Gastrocnemius medialis (tissue), 4 donors: ENCODE results near the gene ZDHHC17.

Source experiments
- POLR2A ChIP-seq, 2 donors: fragments of 450-650 bp; IDR thresholded peaks; one replicate each; pipeline ENCODE4 v1.6.1; 2017; ENCODE audit warnings: antibody characterized with exemption in 2 of 2, mild to moderate bottlenecking in 2 of 2, moderate library complexity in 2 of 2
- TF ChIP-seq, protein P1 (sequence below), 5 experiments: fragments of 450-650 bp in 3 of 5; fragments of 200-600 bp in 2 of 5; sonication (generic) in 2 of 5; IDR thresholded peaks in 4 of 5; conservative IDR thresholded peaks in 1 of 5; 1 replicate in 4 of 5; 2 replicates in 1 of 5; pipeline ENCODE4 v1.5.1; 2016 to 2019; ENCODE audit warnings: antibody characterized with exemption in 5 of 5, mild to moderate bottlenecking in 3 of 5, moderate library complexity in 3 of 5

DNA sequence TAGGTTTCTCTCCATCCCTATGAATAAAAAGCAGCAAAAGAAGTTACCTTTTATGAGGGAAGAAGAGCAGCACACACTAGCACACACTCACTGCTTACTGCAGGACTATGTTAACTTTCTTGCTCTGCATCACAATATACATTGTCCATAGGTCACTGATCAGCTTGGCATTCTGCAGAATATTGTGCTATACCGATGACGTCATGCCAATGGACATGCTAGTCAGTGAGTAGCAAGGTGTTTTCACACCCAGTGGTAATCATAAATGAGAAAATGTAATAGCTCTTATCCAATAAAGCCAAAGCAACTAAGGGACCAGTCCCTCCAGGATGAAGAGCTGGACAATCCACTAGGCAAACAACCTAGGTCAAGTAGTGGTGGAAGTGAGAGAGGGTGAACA is 16.7 kb upstream of the ZDHHC17 start:
- TF ChIP-seq, protein P1, sequence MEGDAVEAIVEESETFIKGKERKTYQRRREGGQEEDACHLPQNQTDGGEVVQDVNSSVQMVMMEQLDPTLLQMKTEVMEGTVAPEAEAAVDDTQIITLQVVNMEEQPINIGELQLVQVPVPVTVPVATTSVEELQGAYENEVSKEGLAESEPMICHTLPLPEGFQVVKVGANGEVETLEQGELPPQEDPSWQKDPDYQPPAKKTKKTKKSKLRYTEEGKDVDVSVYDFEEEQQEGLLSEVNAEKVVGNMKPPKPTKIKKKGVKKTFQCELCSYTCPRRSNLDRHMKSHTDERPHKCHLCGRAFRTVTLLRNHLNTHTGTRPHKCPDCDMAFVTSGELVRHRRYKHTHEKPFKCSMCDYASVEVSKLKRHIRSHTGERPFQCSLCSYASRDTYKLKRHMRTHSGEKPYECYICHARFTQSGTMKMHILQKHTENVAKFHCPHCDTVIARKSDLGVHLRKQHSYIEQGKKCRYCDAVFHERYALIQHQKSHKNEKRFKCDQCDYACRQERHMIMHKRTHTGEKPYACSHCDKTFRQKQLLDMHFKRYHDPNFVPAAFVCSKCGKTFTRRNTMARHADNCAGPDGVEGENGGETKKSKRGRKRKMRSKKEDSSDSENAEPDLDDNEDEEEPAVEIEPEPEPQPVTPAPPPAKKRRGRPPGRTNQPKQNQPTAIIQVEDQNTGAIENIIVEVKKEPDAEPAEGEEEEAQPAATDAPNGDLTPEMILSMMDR (IDR thresholded peaks at IDR 0.05 in 4 of 5, conservative IDR thresholded peaks at IDR 0.05 in 1 of 5), result no peak
- TF ChIP-seq POLR2A (IDR thresholded peaks at IDR 0.05), result no peak
